Upper lobe of left lung (tissue), 6 donors: ENCODE data around the gene GOLIM4. TPM values are rescaled to one million over a fixed set of nuclear protein-coding genes. Genes with fewer than 3 reads are reported as not detected.
"Not testable (repeated sequence)": the region's sequence is repeated elsewhere in the genome, so short reads cannot be mapped to it uniquely, and the experiment has no call there.

Experiments
- ATAC-seq, 2 donors: fragments of 200-7000 bp; cut with Tn5 transposase; one replicate each; pipeline ENCODE4 v1.9.1; 2022; ENCODE audit warnings: mild to moderate bottlenecking in 2 of 2, moderate library complexity in 2 of 2; ENCODE audit not compliant: low FRiP score in 2 of 2
- DNase-seq, 2 donors: peaks; one replicate each; pipeline ENCODE4 v3.0.0-alpha.2; 2019 to 2020
- H3K27ac ChIP-seq, 4 donors: fragments of 200-600 bp; sonication (generic); one replicate each; pipeline ENCODE4 v1.5.1; 2016 to 2019
- H3K27me3 ChIP-seq, 4 donors: fragments of 200-600 bp; sonication (generic); one replicate each; pipeline ENCODE4 v1.5.1; 2017 to 2019
- H3K36me3 ChIP-seq, 4 donors: fragments of 200-600 bp; sonication (generic); one replicate each; pipeline ENCODE4 v1.5.1; 2016 to 2019
- H3K4me1 ChIP-seq, 4 donors: fragments of 200-600 bp; sonication (generic); one replicate each; pipeline ENCODE4 v1.5.1; 2018 to 2019
- H3K4me3 ChIP-seq, 4 donors: fragments of 200-600 bp; sonication (generic); one replicate each; pipeline ENCODE4 v1.5.1; 2017 to 2019; ENCODE audit warnings: mild to moderate bottlenecking in 2 of 4, moderate library complexity in 1 of 4
- H3K9me3 ChIP-seq, 4 donors: fragments of 200-600 bp; sonication (generic); one replicate each; pipeline ENCODE4 v1.5.1; 2018 to 2019
- CTCF ChIP-seq, 6 experiments: fragments of 450-650 bp in 4 of 6; fragments of 200-600 bp in 2 of 6; sonication (generic) in 2 of 6; IDR thresholded peaks; one replicate each; pipeline ENCODE4 v1.5.1; 2016 to 2019; ENCODE audit warnings: antibody characterized with exemption in 6 of 6
- EP300 ChIP-seq, 4 donors: sonication (generic); formaldehyde crosslinking; IDR thresholded peaks; one replicate each; pipeline ENCODE4 v1.5.1; 2017; ENCODE audit warnings: antibody characterized with exemption in 4 of 4, control low read depth in 2 of 4
- POLR2A ChIP-seq, 4 donors: fragments of 450-650 bp; IDR thresholded peaks; one replicate each; pipeline ENCODE4 v1.5.1; 2016 to 2017; ENCODE audit warnings: antibody characterized with exemption in 4 of 4, mild to moderate bottlenecking in 2 of 4
- POLR2AphosphoS5 ChIP-seq, 2 donors: sonication (generic); formaldehyde crosslinking; IDR thresholded peaks; one replicate each; pipeline ENCODE4 v1.5.1; 2017; ENCODE audit warnings: antibody characterized with exemption in 2 of 2
- WGBS, 2 donors: methylation state at CpG; one replicate each; pipeline ENCODE4 v1.1.5; 2017 to 2018; 5-methylcytosine and 5-hydroxymethylcytosine counted together
- total RNA-seq, 6 donors: library from RNA; depleted of rRNA in 4 of 6; stranded (reverse); fragments of >200 nt in 4 of 6; gene quantifications; one replicate each; pipeline versions ENCODE4 v1.1.0 to v1.2.1, GENCODE V29; 2016 to 2021
- donor health status: DM: no; HTN: no; CAD: no; lungs with moderate emphysema.
- donor health status: DM: no; HTN: yes; CAD: no; lungs with severe emphysema.

GOLIM4 gene
- total RNA-seq, 6 donors from 2014 or later = 34.6 to 79.1 (median 43.6) TPM

- no peak for ATAC-seq
Observed at GRCh38 chr3:168134931-168135330, 39.2 kb upstream of the GOLIM4 start.

GRCh38 chr3:168130250-168130649 is 34.5 kb upstream of the GOLIM4 start:
- not testable (repeated sequence) for H3K27me3 ChIP-seq, H3K4me1 ChIP-seq, H3K9me3 ChIP-seq, ATAC-seq, H3K4me3 ChIP-seq, DNase-seq, H3K27ac ChIP-seq, H3K36me3 ChIP-seq
- 87 to 90% methylated on average over 3 of the region's 3 CpGs for WGBS, 2 donors

More at GRCh38 chr3:168134931-168135330, 39.2 kb upstream of the GOLIM4 start:
- no peak for TF ChIP-seq POLR2AphosphoS5 (IDR thresholded peaks at IDR 0.05)
- TF ChIP-seq POLR2A (IDR thresholded peaks at IDR 0.05) = no peak
- TF ChIP-seq EP300 (IDR thresholded peaks at IDR 0.05) = no peak
- TF ChIP-seq CTCF (IDR thresholded peaks at IDR 0.05) = no peak
- no peak overlapping the region for H3K27ac ChIP-seq
- no peaks in the 10 kb centered on the region for H3K27me3 ChIP-seq
- H3K36me3 ChIP-seq = no peaks in the 10 kb centered on the region
- 67 to 79% methylated on average over 5 of the region's 5 CpGs for WGBS, 2 donors
- DNase-seq = no peak
- H3K9me3 ChIP-seq = no peaks in the 10 kb centered on the region
- no peaks in the 10 kb centered on the region for H3K4me1 ChIP-seq
- H3K4me3 ChIP-seq = no peak overlapping the region

- not testable (repeated sequence) for H3K4me3 ChIP-seq, H3K36me3 ChIP-seq, H3K27ac ChIP-seq, H3K4me1 ChIP-seq, H3K9me3 ChIP-seq, H3K27me3 ChIP-seq, ATAC-seq, DNase-seq
- 89 to 98% methylated on average over 7 to 8 of the region's 8 CpGs for WGBS, 2 donors
Observed at GRCh38 chr3:168128463-168128862, 32.7 kb upstream of the GOLIM4 start.

GRCh38 chr3:168127466-168127865 is 31.7 kb upstream of the GOLIM4 start:
- H3K36me3 ChIP-seq = no peaks in the 10 kb centered on the region
- 96 to 100% methylated on average over 1 of the region's 1 CpG for WGBS, 2 donors
- DNase-seq (no peak), ATAC-seq (no peak)
- no peaks in the 10 kb centered on the region for H3K9me3 ChIP-seq
- H3K27me3 ChIP-seq = no peaks in the 10 kb centered on the region
- H3K4me1 ChIP-seq = peaks cover 0 to 10% (median 0%) of the 10 kb centered on the region in 4 donors
- TF ChIP-seq EP300 (IDR thresholded peaks at IDR 0.05) (no peak), POLR2A (IDR thresholded peaks at IDR 0.05) (no peak), CTCF (IDR thresholded peaks at IDR 0.05) (no peak), POLR2AphosphoS5 (IDR thresholded peaks at IDR 0.05) (no peak)
- no peak overlapping the region for H3K27ac ChIP-seq
- no peak overlapping the region for H3K4me3 ChIP-seq

GRCh38 chr3:168124791-168125190 is 29.1 kb upstream of the GOLIM4 start:
- Histone ChIP-seq H3K4me1 (peaks cover 5 to 14% (median 8%) of the 10 kb centered on the region in 4 donors), H3K36me3 (no peaks in the 10 kb centered on the region), H3K27me3 (no peaks in the 10 kb centered on the region), H3K9me3 (no peaks in the 10 kb centered on the region), H3K27ac (no peak overlapping the region), H3K4me3 (no peak overlapping the region)
- ATAC-seq = no peak
- no peak for TF ChIP-seq POLR2A (IDR thresholded peaks at IDR 0.05)
- no peak for TF ChIP-seq CTCF (IDR thresholded peaks at IDR 0.05)
- no peak for TF ChIP-seq EP300 (IDR thresholded peaks at IDR 0.05)
- no peak for TF ChIP-seq POLR2AphosphoS5 (IDR thresholded peaks at IDR 0.05)
- DNase-seq = peak in 1 of 2 donors; percentile 28
- 95 to 97% methylated on average over 7 of the region's 7 CpGs for WGBS, 2 donors

GRCh38 chr3:168124291-168124690 is 28.6 kb upstream of the GOLIM4 start:
- TF ChIP-seq CTCF (IDR thresholded peaks at IDR 0.05) (no peak), EP300 (IDR thresholded peaks at IDR 0.05) (no peak), POLR2A (IDR thresholded peaks at IDR 0.05) (no peak), POLR2AphosphoS5 (IDR thresholded peaks at IDR 0.05) (no peak)
- Histone ChIP-seq H3K9me3 (no peaks in the 10 kb centered on the region), H3K36me3 (no peaks in the 10 kb centered on the region), H3K4me1 (peaks cover 5 to 14% (median 8%) of the 10 kb centered on the region in 4 donors), H3K27me3 (no peaks in the 10 kb centered on the region), H3K4me3 (no peak overlapping the region), H3K27ac (no peak overlapping the region)
- DNase-seq (no peak), ATAC-seq (no peak)
